GM19463 (cell line): ENCODE results near the gene CNIH3.

ENCODE experiments used
- ATAC-seq: cut with Tn5 transposase; IDR thresholded peaks from one replicate; pipeline ENCODE4 v1.9.1; 2021; ENCODE audit warnings: mild to moderate bottlenecking, moderate library complexity; ENCODE audit not compliant: unreplicated experiment

The CNIH3 gene

DNA sequence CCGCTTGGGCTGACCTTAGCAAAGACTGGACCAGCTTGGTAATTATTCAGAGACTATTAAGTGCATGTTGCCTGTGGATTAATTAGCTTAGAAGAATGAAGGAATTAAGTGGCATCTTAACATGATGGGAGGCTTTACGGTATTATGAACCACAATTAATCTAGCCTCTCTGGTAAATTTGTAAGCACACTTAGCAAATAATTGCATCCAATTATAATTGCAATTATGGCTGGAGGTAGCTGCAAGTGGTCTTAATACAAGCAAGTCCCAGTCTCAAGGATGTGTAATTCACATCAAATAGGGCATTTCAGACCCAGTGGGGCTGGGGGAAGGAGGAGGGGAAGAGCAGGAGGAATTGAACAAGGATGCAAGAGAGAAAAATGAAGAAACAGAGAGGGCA, 151.6 kb downstream of the CNIH3 start:
- no peak for ATAC-seq

DNA sequence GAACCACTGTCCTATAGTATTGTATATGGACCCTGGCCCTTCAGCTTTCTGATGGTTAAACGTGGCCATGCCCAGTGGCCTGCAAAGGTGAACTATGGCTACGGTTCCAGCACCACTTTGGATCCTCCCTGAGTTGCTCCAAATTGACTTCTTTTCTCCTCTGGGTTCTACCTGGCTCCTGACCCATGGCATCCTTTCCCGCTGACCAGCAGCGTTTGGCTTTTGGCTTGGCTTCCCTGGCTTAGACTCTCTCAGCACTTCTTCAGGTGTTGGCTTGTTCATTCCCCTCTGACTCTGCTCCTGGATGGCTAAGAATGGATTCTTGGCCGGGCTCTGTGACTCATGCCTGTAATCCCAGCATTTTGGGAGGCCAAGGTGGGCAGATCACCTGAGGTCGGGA, 152.9 kb downstream of the CNIH3 start:
- no peak for ATAC-seq

DNA sequence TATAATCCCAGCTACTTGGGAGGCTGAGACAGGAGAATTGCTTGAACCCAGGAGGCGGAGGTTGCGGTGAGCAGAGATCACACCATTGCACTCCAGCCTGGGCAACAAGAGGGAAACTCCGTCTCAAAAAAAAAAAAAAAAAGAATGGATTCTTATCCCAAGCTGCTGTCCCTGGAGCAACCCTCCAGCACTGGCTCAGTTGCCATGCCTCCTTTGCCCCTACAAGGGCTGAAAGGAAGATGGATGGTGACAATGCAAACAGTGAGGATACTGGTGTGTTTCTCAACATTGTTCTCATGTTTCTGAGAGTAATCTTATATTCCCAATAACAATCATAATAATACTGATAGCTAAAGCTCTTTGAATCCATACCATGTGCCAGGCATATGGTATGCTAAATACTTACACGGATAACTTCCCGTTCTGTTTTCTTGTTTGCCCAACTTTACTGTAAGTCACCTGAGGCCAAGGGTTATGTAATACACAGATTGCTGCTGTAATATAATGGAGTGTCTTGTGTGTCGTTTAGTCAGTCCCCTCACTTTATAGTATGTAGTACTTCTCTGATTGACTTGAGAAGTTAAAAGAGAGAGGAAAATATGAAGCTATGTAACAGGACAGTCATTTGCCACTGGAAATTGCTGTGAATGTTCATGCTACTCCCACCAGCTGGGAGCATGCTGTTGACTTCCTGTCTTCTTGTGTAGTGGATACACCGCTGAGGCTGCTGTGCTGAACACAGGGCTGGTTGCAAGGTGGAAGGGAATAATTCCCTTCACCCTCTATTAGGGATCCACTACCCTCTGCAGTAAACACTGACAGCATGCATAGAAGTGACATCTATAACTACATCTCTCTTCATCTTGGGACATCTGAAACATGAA, 153.6 kb downstream of the CNIH3 start:
- no peak for ATAC-seq

DNA sequence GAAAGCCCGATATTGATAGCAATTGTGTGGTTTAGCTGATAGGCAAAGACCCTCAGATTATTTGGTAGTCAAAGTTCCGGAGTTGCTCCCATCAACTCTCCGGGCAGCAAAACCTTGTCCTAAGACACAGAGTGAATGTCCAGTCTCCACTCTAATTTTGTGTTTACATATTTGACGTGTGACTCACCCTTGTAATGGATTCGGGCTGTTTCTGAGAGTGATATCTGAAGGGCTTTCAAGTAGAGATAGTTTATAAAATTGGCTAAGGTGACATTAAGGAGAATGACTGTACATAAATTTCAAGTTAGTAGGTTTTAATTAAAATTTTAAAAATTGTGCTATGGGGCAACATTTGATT, 154.2 kb downstream of the CNIH3 start:
- no peak for ATAC-seq

DNA sequence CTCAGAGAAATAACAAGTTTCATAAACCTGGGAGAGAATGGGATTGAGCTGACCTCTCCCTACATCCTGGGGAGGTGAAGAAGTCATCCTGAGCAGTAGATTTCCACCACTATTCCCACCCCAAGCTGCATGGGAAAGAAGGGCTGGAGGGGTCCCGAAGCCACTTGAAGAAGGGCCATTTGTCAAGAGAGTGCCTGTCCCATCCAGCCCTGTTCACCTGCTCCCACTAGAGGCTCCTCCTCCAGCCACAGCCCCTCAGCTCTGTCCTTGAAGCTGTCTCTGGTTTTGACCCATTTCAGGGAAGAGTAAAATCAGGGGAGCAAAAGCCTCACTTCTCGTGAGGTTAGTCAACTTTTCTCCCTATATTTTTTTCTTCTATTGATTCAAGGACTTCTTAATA, 157.5 kb downstream of the CNIH3 start:
- ATAC-seq, result no peak

DNA sequence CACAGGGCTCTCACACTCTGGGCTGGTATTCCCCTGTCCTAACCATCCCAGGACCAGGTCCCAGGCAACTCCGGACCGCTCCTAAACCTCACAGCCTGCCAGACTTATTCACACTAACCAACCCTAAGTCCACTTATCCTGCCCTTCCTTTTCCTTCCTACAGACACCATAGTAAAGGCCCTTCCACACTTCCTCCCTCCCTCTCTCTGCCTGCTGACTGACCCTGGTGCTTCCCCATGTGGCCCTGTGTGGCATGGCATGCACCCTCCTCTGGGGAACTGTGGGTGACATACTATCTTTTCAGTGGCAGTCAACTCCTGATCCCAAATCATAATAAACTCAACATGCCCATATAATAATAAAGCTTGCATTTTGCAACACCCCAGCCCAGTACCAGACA, 158.3 kb downstream of the CNIH3 start:
- peak; percentile 73 for ATAC-seq

DNA sequence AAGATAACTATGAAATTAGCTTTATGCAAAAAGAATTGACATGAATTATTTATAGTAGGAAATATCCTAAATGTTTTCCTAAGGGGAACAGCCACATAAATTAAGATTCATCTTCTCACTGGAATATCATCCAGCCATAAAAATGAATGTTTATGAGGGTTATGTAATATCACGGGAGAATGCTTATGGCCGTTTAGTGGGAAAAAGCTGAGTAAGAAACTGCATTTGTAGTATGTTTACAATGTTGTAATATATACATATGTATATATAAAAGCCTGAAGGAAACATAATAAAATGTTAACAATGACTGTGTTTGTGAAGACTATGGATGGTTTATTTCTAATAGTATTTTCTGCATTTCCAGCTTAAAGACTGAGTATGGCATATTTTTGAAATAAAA, 161.1 kb downstream of the CNIH3 start:
- no peak for ATAC-seq

DNA sequence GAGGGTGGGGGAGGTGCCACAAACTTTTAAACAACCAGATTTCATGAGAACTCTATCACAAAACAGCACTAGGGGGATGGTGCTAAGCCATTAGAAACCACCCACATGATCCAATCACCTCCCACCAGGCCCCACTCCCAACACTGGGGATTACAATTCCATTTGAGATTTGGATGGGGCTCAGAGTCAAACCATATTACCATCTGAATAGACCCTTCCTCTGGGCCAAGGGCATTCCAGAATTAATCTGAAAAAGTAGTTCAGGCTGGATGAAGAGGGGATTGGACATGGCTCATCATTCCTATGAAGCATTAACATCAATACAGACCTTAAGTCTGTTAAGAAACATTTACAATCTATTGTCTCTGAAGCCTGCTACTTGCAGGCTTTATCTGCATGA, 163.4 kb downstream of the CNIH3 start:
- ATAC-seq, result no peak

DNA sequence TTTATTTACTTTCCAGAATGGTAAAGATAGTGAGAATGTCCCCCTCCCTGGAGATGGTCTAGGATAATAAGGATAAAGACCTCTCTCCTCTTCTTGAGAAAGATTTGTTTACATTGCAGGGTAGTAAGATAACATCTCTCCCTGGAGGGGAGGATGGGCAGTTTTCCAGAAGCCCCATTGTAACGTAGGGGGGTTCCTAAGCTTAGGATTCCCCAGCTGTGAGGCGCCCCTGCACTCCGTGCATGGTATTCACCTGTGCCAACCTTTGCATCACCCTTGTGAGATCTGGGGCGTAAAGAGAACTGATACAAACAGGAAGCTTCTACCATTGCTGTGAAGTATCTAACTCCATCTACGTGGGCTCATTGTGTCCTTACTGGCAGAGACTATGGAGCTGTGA, 164.6 kb downstream of the CNIH3 start:
- no peak for ATAC-seq

DNA sequence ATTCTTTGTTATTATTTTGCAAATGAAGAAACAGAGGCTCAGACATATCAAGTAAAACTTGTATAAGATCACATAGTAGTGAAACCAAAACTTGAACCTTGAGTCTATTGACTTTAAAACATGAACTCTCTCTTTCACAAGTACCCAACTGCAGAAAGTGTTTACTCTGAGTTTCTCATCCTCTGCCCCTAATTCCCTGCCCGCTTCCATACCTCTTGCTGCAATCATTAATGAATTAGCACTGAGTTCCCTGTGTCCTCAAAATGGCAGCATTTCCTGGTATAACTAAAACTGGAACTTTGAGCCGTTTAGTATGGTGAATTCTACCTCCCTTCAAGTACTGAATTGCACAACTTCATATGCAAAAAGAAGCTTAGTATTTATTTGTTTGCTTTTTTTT, 165.7 kb downstream of the CNIH3 start:
- ATAC-seq, result peak; percentile 40

DNA sequence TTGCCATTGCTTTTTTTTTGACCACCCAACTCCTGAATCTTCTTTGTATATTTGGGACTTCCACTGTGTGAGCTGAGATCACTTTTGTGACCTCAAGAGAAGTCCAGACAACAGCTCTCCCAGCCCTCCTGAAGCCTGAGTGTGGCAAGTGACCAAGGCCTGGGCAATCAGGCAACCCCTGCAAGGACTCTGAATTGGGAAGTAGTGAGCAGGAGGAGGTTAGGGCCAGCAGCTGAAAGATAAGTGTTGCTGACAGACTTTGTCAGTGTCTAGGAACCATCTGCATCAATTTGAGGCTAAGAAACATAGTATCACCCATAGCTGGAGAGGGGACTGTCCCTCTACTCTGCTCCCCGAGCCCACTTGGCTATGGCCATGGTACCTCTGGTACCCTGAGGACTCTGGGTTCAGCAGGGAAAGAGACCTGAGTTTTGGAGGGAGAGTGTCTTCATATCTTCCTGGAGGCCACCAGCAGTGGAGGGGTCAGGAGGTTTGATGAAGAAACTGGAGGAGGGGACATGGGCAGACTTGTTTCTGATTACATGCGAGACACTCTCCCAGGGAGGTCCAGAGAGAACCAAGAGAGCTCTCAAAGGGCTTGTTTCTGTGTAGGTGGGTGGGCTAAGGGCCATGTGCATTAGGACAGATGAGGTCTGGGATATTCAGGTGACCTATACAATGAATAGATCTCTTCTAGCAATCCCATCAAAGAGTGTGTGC, 166.3 kb downstream of the CNIH3 start:
- ATAC-seq, result no peak

DNA sequence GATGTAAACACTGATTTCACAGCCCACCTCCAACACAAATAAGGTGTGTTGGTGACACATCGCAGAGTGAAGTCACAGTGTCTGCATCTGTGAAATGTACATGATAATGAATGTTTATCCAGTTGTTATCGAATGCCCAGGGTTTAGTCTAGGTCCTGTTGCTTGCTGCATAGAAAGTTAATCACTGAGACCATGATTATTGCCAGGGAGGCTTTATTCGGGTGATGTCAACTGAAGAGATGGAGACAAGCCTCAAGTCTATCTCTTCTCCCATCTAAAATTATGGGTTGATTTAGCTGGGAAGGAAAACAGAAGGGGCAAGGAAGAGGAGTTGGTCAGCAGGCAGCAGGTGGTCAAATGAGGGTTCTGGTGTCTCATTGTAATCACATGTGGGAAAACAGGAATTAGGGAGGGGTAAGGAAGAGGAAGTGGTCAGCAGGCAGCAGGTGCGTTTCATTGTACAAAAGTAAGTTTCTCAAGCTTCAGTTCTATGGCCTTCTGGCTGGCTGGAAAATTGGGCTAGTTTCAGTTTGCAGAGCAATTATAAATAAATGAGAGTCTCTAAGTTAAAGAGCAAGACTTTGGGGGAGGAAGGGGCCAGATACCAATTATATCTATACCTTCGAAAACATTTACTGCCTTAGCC, 167.0 kb downstream of the CNIH3 start:
- ATAC-seq, result peak; percentile 71

DNA sequence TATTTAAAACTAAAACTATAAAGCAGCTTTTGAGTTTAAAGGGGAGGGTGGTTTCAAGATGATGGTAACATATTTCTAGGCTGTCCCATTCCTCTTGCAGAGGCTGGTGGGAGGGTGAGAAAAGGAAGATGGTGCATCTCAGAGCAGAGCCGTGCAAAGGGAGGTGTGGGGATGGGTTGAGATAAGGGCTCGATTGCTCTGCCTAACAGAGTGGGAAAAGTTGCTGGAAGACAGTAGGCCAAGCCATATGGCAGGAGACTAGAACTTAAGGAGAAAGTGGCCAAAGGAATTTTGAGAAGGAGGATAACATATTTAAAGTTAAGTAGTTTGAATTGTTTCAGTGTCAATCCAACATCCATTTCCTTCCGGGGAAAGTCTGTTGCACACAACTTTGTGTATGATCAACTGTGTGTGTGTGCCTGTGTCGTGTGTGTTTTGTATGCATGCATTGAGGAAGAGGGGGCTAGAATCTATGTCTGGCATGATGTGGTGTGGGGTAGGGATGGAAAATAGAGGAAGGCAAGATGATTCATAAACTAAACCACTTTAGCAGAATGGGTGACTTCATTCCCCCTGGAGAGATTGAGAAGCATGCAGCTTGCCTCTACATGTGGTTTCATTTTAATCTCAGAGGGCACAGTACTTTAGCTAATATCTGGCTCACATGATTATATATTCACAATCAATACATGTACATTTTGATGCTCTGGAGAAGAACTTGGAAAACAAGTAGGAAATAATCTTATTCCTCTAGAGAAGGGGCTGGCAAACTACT, 168.3 kb downstream of the CNIH3 start:
- no peak for ATAC-seq

DNA sequence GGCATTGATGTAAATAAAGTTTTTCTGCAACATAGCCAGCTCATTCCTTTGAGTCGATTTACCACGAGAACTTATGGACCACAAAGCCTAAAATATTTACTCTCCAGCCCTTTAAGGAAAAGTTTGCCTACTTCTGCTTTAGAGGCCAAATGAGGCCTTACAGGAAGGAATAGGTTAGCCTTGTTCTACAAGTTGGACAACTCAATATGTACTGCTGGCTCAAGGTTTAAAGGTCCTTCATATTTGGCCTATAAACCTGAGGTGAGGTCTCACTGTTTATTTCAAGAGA, 168.9 kb downstream of the CNIH3 start:
- no peak for ATAC-seq

DNA sequence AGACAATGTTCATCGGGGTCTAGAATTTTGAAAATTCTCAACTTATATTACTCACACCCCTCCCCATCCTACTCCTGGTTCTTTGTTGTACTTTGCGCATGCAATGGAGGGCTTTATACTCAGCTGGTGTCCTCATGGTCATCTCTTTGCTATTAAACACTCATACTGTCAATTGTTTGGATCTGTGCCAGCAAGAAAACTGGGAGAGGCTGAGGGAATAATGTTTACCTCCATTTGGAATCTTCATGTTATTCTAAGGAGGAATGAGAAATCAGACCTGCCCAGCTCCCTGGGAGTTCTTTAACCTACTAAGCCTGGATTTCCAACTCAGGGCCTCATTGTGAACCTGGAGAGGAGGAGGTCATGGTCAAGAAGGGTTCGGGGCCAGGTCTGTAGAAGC, 169.5 kb downstream of the CNIH3 start:
- no peak for ATAC-seq

DNA sequence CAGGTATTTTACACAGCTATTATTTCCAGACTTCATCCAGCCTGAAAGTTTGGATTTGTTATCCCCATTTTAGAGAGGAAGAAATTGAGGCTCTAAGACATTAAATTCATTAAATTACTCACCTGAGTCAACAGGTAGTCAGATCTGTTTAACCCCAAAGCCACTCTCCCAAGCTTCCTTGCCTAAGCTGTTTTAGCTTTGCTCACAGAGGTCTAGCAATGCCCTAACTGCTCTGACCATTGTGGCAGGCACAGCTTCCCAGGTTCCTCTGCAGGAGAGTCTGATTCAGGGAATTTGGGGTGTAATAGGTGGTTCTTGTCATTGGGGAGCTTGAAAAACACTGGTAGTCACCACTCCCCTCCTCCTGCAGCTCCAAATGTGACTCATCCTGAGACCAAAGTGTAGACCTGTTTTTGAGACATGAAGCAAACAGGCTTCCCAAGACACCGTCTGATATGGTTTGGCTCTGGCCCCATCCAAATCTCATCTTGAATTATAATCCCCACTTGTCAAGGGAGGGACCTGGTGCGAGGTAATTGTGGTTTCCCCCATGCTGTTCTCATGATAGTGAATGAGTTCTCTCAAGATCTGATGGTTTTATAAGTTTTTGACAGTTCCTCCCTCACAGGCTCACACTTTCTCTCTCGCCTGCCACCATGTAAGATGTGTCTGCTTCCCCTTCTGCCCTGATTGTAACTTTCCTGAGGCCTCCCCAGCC, 170.6 kb downstream of the CNIH3 start:
- no peak for ATAC-seq

DNA sequence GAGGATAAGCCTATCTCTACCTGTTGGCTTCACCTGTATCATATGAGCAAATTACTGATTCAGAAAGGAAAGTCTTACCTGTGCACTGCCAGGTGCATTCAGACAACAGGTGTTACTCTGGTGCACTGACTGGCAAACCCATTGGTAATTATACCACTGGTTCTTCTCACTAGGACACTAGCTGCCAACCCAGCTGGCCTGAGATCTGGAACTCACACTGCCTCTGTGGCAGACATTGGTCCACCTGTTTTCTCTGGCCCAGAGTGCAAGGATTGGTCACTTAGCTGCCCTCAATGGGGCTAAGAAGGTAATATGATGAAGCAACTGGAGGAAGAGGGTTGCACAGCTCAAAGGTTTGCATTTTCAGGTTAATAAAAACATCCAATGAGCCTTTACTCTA, 173.2 kb downstream of the CNIH3 start:
- ATAC-seq, result no peak
